ENCODE measurements around the gene CENPB. TPM values are rescaled to one million over a fixed set of nuclear protein-coding genes. Genes with fewer than 3 reads are reported as not detected.

The CENPB gene
- total and polyA plus RNA-seq, 2 experiments from 2014 or later, result 4.5 to 134 TPM

DNA sequence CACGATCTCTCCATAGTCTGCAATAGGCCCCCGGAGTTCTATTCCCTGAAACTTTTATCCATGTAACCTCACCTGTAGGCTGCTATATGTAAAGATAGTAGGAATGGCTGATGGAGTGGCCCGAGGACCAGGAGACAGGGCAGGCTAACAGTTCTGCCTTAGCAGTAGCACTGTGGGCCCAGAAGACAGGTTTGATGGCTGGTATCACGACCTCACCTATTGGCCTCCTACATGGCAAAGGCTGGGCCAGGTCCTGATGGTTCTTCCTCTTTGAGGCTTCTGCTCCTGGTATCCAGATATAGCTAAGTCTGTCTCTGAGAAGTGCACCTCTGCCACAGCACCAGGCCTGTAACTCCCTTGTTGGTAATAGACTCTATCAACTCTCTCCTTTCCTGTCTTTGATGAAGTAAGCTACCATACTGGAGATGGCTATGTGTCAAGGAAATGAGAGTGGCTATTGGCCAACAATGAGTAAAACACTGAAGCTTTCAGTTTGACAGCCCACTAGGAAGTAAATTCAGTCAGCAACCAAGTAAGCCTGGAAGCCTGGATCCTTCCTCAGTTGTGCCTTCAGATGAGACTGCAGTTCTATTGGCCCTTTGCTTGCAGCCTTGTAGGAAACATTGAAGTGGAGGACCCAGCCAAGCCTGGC lies 11.0 kb downstream of the CENPB start:
- TF ChIP-seq EZH2phosphoT487 (IDR thresholded peaks at IDR 0.05; ENCODE audit: insufficient read depth, low read depth) (no peak), EZH2 (IDR thresholded peaks at IDR 0.05; ENCODE audit: insufficient read depth, poor library complexity, severe bottlenecking) (no peak)
- no peak for DNase-seq

DNA sequence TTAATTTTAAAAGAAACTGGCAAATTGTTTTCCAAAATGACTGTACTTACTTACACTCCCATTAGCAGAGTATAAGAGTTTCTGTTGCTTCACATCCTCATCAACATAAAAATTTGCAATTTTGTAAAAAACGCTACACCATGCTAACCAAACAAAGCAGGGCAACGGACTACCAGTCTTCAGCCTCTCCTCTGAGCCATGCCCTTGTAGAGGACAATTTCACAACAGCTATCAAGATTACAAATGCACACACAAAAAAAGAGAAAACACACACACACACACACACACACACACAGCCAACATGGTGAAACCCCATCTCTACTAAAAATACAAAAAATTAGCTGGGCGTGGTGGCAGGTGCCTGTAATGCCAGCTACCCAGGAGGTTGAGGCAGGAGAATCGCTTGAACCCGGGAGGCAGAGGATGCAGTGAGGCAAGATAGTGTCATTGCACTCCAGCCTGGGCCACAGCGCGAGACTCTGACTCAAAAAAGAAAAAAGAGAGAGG lies 14.9 kb downstream of the CENPB start:
- DNase-seq, result no peak
- WGBS, 2 experiments (ENCODE audit: low coverage in 1 of 2, low lambda C conversion rate in 2 of 2, missing lambda C conversion rate in 2 of 2), result 78 to 79% methylated on average over 7 of the region's 7 CpGs
- in situ Hi-C loops (cut with MboI), result no loop called here

More for the DNA sequence above, 11.0 kb downstream of the CENPB start:
- Histone ChIP-seq H3K9me2 (ENCODE audit: insufficient read depth) (no peaks in the 10 kb centered on the region), H3K4me1 (ENCODE audit: insufficient read depth) (no peaks in the 10 kb centered on the region), H4K20me1 (ENCODE audit: insufficient read depth) (no peaks in the 10 kb centered on the region), H3K9me3 (ENCODE audit: low read depth) (no peaks in the 10 kb centered on the region), H3F3A (ENCODE audit: insufficient read depth) (0 out of 2 replicates have a peak, but pooled peaks cover 2% of the 10 kb centered on the region), H3K79me2 (ENCODE audit: insufficient read depth) (no peaks in the 10 kb centered on the region), H3K27me3 (replicated peaks; ENCODE audit: insufficient read depth) (no peaks in the 10 kb centered on the region), H3K36me3 (ENCODE audit: low read depth) (no peaks in the 10 kb centered on the region), H3K4me3 (no peak overlapping the region), H3K4me2 (ENCODE audit: unreplicated experiment) (no peak overlapping the region), H3K9ac (no peak overlapping the region), H3K27ac (no peak overlapping the region), H2AFZ (no peak overlapping the region)
- 66 to 68% methylated on average over 4 of the region's 4 CpGs for WGBS, 2 experiments (ENCODE audit: low coverage in 1 of 2, low lambda C conversion rate in 2 of 2, missing lambda C conversion rate in 2 of 2)
- in situ Hi-C loops (cut with MboI), result no loop called here

DNA sequence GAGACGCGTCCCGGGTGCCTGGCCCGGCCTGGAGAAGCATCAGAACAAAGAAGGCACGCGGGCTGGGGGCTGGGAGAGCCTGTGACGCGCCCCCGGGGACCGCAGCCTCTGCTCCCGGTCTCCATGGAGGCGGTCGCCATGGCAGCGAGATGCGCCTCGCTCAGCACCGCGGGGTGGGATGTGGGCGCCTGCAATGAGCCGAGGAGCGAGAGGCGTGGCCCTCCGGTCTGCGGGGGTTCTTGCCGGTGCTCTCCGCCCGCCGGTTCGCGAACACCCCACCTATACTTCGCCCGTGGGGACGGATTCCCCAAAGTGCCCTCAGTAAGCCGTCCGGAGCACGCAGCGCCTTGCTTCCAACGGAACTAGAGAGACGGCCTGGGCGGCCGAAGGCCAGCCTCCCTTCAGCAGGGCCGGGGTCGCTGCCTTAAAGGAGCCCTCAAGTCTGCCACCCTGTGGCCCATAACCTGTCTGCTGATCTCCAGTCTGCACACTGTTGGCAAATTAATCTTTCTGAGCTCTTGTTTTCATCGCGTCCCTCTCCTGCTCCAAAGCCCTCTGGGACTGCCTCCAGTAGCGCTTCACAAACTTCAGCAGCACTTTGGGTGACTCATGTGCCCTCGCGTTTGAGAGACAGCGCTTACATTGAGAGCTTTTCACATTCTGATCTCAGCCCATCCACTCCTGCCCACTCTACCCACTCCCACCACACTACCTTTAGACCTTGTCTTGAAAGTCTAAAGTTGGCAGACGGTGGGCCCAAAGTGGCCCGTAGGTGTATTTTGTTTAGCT lies 18.0 kb downstream of the CENPB start:
- Histone ChIP-seq H3K9me2 (ENCODE audit: insufficient read depth) (no peaks in the 10 kb centered on the region), H3K27me3 (replicated peaks; ENCODE audit: insufficient read depth) (no peaks in the 10 kb centered on the region)
- WGBS, 2 experiments (ENCODE audit: low coverage in 1 of 2, low lambda C conversion rate in 2 of 2, missing lambda C conversion rate in 2 of 2), result 0 to 1% methylated on average over 37 to 51 of the region's 51 CpGs

More for the DNA sequence above, 14.9 kb downstream of the CENPB start:
- Histone ChIP-seq H3K4me1 (ENCODE audit: insufficient read depth) (peaks cover 9% of the 10 kb centered on the region; the same call in 1 of the 2 replicates), H3K4me3 (no peak overlapping the region), H3K27me3 (replicated peaks; ENCODE audit: insufficient read depth) (no peaks in the 10 kb centered on the region), H4K20me1 (ENCODE audit: insufficient read depth) (no peaks in the 10 kb centered on the region), H3K9me3 (ENCODE audit: low read depth) (no peaks in the 10 kb centered on the region), H3K79me2 (ENCODE audit: insufficient read depth) (peaks cover 9% of the 10 kb centered on the region; the same call in 1 of the 2 replicates), H3K9ac (no peak overlapping the region), H3K9me2 (ENCODE audit: insufficient read depth) (no peaks in the 10 kb centered on the region), H3K27ac (no peak overlapping the region), H3F3A (ENCODE audit: insufficient read depth) (peaks cover 8% of the 10 kb centered on the region; the same call in 1 of the 2 replicates), H2AFZ (no peak overlapping the region), H3K36me3 (ENCODE audit: low read depth) (no peaks in the 10 kb centered on the region), H3K4me2 (ENCODE audit: unreplicated experiment) (no peak overlapping the region)
- no peak for TF ChIP-seq EZH2 (IDR thresholded peaks at IDR 0.05; ENCODE audit: insufficient read depth, poor library complexity, severe bottlenecking)
- no peak for TF ChIP-seq EZH2phosphoT487 (IDR thresholded peaks at IDR 0.05; ENCODE audit: insufficient read depth, low read depth)

More for the DNA sequence above, 18.0 kb downstream of the CENPB start:
- in situ Hi-C loops (cut with MboI), result no loop called here
- peaks cover 17% of the 10 kb centered on the region for H3K79me2 ChIP-seq (ENCODE audit: insufficient read depth)
- H3K36me3 ChIP-seq (ENCODE audit: low read depth), result no peaks in the 10 kb centered on the region
- H3K4me2 ChIP-seq (ENCODE audit: unreplicated experiment), result peak overlapping the region; percentile 64
- no peaks in the 10 kb centered on the region for H3K9me3 ChIP-seq (ENCODE audit: low read depth)
- peaks cover 10% of the 10 kb centered on the region; the same call in 1 of the 2 replicates for H3K4me1 ChIP-seq (ENCODE audit: insufficient read depth)
- H3K27ac ChIP-seq, result peak overlapping the region; percentile 88
- peak overlapping the region; percentile 89 for H2AFZ ChIP-seq
- peak; percentile 89 for DNase-seq
- no peaks in the 10 kb centered on the region for H4K20me1 ChIP-seq (ENCODE audit: insufficient read depth)
- H3K9ac ChIP-seq, result peak overlapping the region; percentile 91
- H3F3A ChIP-seq (ENCODE audit: insufficient read depth), result peaks cover 8% of the 10 kb centered on the region; the same call in 1 of the 2 replicates
- no peak for TF ChIP-seq EZH2phosphoT487 (IDR thresholded peaks at IDR 0.05; ENCODE audit: insufficient read depth, low read depth)
- TF ChIP-seq EZH2 (IDR thresholded peaks at IDR 0.05; ENCODE audit: insufficient read depth, poor library complexity, severe bottlenecking), result no peak
- peak overlapping the region; percentile 82 for H3K4me3 ChIP-seq

All from GM23248 (cell line).